Effector CD4-positive, alpha-beta T cell (primary cell): Measurements from ENCODE around the gene AKT2.

ENCODE experiments used
- DNase-seq: peaks from one replicate; pipeline ENCODE4 v3.0.0-alpha.2; 2020

The AKT2 gene

GRCh38 chr19:40273469-40274360 lies 11.4 kb downstream of the AKT2 start:
- no peak for DNase-seq

- no peak for DNase-seq
Measured at GRCh38 chr19:40272261-40272660, 12.9 kb downstream of the AKT2 start.

- no peak for DNase-seq
Measured at GRCh38 chr19:40271706-40272105, 13.4 kb downstream of the AKT2 start.

GRCh38 chr19:40270362-40271089 lies 14.6 kb downstream of the AKT2 start:
- DNase-seq = no peak

GRCh38 chr19:40269216-40269940 lies 15.8 kb downstream of the AKT2 start:
- DNase-seq = no peak

- no peak for DNase-seq
Measured at GRCh38 chr19:40267601-40267997, 17.5 kb downstream of the AKT2 start.

- DNase-seq = no peak
Measured at GRCh38 chr19:40266912-40267600, 18.1 kb downstream of the AKT2 start.

- no peak for DNase-seq
Measured at GRCh38 chr19:40266119-40266518, 19.0 kb downstream of the AKT2 start.

- DNase-seq = no peak
Measured at GRCh38 chr19:40265763-40266099, 19.4 kb downstream of the AKT2 start.

- DNase-seq = no peak
Measured at GRCh38 chr19:40265055-40265762, 19.9 kb downstream of the AKT2 start.

- no peak for DNase-seq
Measured at GRCh38 chr19:40264314-40265054, 20.7 kb downstream of the AKT2 start.

- no peak for DNase-seq
Measured at GRCh38 chr19:40263440-40264313, 21.5 kb downstream of the AKT2 start.

- no peak for DNase-seq
Measured at GRCh38 chr19:40262422-40262821, 22.7 kb downstream of the AKT2 start.

- no peak for DNase-seq
Measured at GRCh38 chr19:40261631-40262030, 23.5 kb downstream of the AKT2 start.

GRCh38 chr19:40257096-40257517 lies 28.0 kb downstream of the AKT2 start:
- DNase-seq = no peak

- no peak for DNase-seq
Measured at GRCh38 chr19:40256512-40256911, 28.6 kb downstream of the AKT2 start.

- DNase-seq = no peak
Measured at GRCh38 chr19:40255619-40256166, 29.5 kb downstream of the AKT2 start.

- DNase-seq = no peak
Measured at GRCh38 chr19:40254714-40255418, 30.3 kb downstream of the AKT2 start.

- DNase-seq = no peak
Measured at GRCh38 chr19:40253611-40254092, 31.5 kb downstream of the AKT2 start.
